ENCODE results near the gene COL5A1.

Gene COL5A1

GRCh38 chr9:134725605-134725940, 84.0 kb downstream of the COL5A1 start:
- DNase-seq (ENCODE audit: low read depth, low spot score) = no peak

- no peak for DNase-seq (ENCODE audit: low read depth, low spot score)
Observed at GRCh38 chr9:134726026-134726721, 84.6 kb downstream of the COL5A1 start.

- DNase-seq (ENCODE audit: low read depth, low spot score) = no peak
Observed at GRCh38 chr9:134726722-134727034, 85.1 kb downstream of the COL5A1 start.

GRCh38 chr9:134728021-134728795, 86.6 kb downstream of the COL5A1 start:
- DNase-seq (ENCODE audit: low read depth, low spot score) = no peak

- no peak for DNase-seq (ENCODE audit: low read depth, low spot score)
Observed at GRCh38 chr9:134728801-134729495, 87.3 kb downstream of the COL5A1 start.

GRCh38 chr9:134730011-134730760, 88.6 kb downstream of the COL5A1 start:
- DNase-seq (ENCODE audit: low read depth, low spot score) = no peak

GRCh38 chr9:134730761-134731496, 89.3 kb downstream of the COL5A1 start:
- DNase-seq (ENCODE audit: low read depth, low spot score) = no peak

- no peak for DNase-seq (ENCODE audit: low read depth, low spot score)
Observed at GRCh38 chr9:134731497-134732391, 90.1 kb downstream of the COL5A1 start.

- DNase-seq (ENCODE audit: low read depth, low spot score) = no peak
Observed at GRCh38 chr9:134732392-134733110, 90.9 kb downstream of the COL5A1 start.

- DNase-seq (ENCODE audit: low read depth, low spot score) = no peak
Observed at GRCh38 chr9:134733480-134734232, 92.1 kb downstream of the COL5A1 start.

GRCh38 chr9:134734270-134734669, 92.7 kb downstream of the COL5A1 start:
- DNase-seq (ENCODE audit: low read depth, low spot score) = peak; percentile 39

- peak; percentile 36 for DNase-seq (ENCODE audit: low read depth, low spot score)
Observed at GRCh38 chr9:134735441-134736175, 94.0 kb downstream of the COL5A1 start.

GRCh38 chr9:134736791-134737497, 95.3 kb downstream of the COL5A1 start:
- DNase-seq (ENCODE audit: low read depth, low spot score) = no peak

- DNase-seq (ENCODE audit: low read depth, low spot score) = no peak
Observed at GRCh38 chr9:134737842-134738580, 96.4 kb downstream of the COL5A1 start.

GRCh38 chr9:134738869-134739659, 97.5 kb downstream of the COL5A1 start:
- peak; percentile 26 for DNase-seq (ENCODE audit: low read depth, low spot score)

GRCh38 chr9:134739660-134739968, 98.0 kb downstream of the COL5A1 start:
- DNase-seq (ENCODE audit: low read depth, low spot score) = no peak

Measured in smooth muscle cell of the brain vasculature (primary cell).